Neural crest cell (in vitro differentiated cells): ENCODE measurements around the gene MEPCE. TPM values are rescaled to one million over a fixed set of nuclear protein-coding genes. Genes with fewer than 3 reads are reported as not detected.

Source experiments
- DNase-seq: peaks from one replicate; pipeline ENCODE4 v3.0.0; 2021; ENCODE audit warnings: low read depth, mixed read lengths, low spot score
- H3K27ac Mint-ChIP-seq: one replicate; pipeline ENCODE4 v1.8.0; 2021; ENCODE audit warnings: mild to moderate bottlenecking, mixed read lengths; ENCODE audit not compliant: unreplicated experiment
- H3K27me3 Mint-ChIP-seq: 2 replicates; pipeline ENCODE4 v1.8.0; 2021; ENCODE audit warnings: low read depth, mild to moderate bottlenecking, mixed read lengths
- H3K36me3 Mint-ChIP-seq: 2 replicates; pipeline ENCODE4 v1.8.0; 2021; ENCODE audit warnings: low read depth, mild to moderate bottlenecking, mixed read lengths
- H3K4me1 Mint-ChIP-seq: 2 replicates; pipeline ENCODE4 v1.8.0; 2021; ENCODE audit warnings: mixed read lengths
- H3K4me3 Mint-ChIP-seq: one replicate; pipeline ENCODE4 v1.8.0; 2021; ENCODE audit warnings: mild to moderate bottlenecking, mixed read lengths
- H3K9me3 Mint-ChIP-seq: 2 replicates; pipeline ENCODE4 v1.8.0; 2021; ENCODE audit warnings: mixed read lengths
- total RNA-seq: library from RNA; stranded (reverse); gene quantifications from 2 replicates; pipeline ENCODE4 v1.2.1, GENCODE V29; 2021
- TF ChIP-seq, protein P1 (sequence below): fragments of 200-600 bp; sonication (generic); conservative IDR thresholded peaks from 2 replicates; pipeline ENCODE4 v1.5.0; 2021; ENCODE audit warnings: antibody characterized with exemption, mild to moderate bottlenecking

Gene MEPCE
- total RNA-seq, 1 donor from 2014 or later, result 49.8 TPM

DNA sequence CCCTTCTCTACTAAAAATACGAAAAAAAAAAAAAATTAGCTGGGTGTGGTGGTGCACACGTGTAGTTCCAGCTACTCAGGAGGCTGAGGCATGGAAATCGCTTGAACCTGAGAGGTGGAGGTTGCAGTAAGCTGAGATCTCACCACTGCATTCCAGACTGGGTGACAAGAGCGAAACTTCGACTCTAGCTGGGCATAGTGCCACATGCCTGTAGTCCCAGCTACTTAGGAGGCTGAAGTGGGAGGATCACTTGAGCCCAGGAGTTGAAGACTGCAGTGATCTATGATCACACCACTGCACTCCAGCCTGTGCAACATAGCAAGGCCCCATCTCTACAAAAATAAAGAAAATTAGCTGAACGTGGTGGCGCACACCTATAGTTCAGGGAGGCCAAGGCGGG is 35.7 kb downstream of the MEPCE start:
- Mint-ChIP-seq H3K27ac (no peak overlapping the region), H3K4me1 (peaks cover 8% of the 10 kb centered on the region), H3K4me3 (no peak overlapping the region), H3K36me3 (no peaks in the 10 kb centered on the region), H3K27me3 (no peaks in the 10 kb centered on the region), H3K9me3 (no peaks in the 10 kb centered on the region)
- no peak for DNase-seq
- TF ChIP-seq, protein P1, sequence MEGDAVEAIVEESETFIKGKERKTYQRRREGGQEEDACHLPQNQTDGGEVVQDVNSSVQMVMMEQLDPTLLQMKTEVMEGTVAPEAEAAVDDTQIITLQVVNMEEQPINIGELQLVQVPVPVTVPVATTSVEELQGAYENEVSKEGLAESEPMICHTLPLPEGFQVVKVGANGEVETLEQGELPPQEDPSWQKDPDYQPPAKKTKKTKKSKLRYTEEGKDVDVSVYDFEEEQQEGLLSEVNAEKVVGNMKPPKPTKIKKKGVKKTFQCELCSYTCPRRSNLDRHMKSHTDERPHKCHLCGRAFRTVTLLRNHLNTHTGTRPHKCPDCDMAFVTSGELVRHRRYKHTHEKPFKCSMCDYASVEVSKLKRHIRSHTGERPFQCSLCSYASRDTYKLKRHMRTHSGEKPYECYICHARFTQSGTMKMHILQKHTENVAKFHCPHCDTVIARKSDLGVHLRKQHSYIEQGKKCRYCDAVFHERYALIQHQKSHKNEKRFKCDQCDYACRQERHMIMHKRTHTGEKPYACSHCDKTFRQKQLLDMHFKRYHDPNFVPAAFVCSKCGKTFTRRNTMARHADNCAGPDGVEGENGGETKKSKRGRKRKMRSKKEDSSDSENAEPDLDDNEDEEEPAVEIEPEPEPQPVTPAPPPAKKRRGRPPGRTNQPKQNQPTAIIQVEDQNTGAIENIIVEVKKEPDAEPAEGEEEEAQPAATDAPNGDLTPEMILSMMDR, result no peak

DNA sequence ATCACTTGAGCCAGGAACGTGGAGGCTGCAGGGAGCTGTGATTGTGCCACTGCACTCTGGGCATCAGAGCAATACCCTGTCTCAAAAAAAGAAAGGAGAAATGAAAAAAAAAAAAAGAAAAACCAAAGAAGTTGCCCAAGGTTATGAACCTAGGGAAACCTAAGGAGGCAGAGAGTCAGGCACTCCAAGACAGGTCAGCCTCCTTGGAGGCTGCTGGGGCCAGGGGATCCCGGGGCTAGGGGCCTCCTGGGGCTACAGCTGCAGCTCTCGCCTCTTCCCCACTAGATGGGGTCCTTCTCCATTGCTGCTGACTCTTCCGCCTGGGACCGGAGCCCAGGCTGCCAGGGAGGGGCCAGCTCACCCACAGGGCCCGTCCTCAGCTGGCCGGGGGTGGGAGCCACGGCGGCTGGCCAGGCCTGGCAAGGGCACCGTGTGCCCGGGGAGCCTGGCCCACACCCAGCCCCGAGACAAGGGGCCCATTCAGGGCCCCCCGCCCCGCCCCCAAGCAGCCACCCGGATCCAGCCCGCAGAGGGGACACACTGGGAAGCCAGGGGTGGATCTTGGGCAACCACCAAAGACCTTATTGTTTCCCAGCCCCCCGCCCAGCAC is 36.2 kb downstream of the MEPCE start:
- Mint-ChIP-seq H3K36me3 (no peaks in the 10 kb centered on the region), H3K27me3 (no peaks in the 10 kb centered on the region), H3K4me3 (no peak overlapping the region), H3K4me1 (peaks cover 8% of the 10 kb centered on the region), H3K9me3 (no peaks in the 10 kb centered on the region), H3K27ac (no peak overlapping the region)
- DNase-seq, result no peak
- TF ChIP-seq, protein P1, result peak; percentile 58

DNA sequence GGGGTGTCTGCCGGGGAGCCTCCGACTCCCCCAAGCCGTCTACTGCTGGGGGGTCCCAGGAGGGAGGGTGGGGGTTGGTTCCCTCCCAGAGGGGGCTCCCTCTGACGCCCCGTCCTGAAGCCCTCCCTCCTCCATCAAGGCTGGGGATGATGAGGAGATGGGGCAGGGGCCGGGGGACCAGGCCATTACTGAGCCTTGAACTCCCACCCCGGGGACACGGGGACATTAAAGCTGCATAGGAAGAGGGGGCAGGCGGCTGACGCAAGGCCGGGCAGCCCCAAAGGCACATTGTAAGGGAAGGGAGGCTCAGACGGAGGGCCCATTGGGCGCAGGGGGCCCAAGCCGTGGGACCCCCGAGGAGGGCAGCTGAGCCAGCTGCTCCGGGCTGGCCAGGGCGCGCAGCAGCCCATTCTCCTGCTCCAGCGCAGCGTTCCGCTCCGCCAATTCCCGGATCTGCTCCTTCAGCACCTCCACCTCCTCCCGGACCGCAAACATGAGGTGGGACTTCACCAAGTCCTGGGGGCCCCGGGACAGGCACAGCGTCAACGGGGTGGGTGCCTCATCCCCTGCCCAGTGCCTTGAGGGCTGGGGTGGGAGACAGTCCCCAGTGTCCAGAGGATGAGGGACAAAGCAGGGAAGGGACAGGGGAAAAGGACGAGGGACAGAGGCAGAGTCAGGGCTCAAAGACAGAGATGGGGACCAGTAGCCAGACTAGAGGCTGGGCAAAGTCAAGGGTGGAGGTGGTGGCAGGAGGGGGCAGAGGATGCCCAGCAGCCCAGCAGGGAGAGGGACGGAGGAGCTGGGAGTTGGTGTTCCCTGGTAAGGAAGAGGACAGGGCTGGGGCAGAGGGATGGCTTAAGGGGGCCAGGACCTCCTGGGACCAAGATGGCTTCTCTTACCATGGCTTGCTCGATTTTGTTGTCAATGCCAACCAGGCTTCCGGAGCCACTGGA is 37.3 kb downstream of the MEPCE start:
- H3K4me3 Mint-ChIP-seq, result no peak overlapping the region
- no peaks in the 10 kb centered on the region for H3K27me3 Mint-ChIP-seq
- H3K36me3 Mint-ChIP-seq, result no peaks in the 10 kb centered on the region
- DNase-seq, result no peak
- TF ChIP-seq, protein P1, result no peak
- H3K4me1 Mint-ChIP-seq, result peaks cover 8% of the 10 kb centered on the region
- no peaks in the 10 kb centered on the region for H3K9me3 Mint-ChIP-seq
- no peak overlapping the region for H3K27ac Mint-ChIP-seq

DNA sequence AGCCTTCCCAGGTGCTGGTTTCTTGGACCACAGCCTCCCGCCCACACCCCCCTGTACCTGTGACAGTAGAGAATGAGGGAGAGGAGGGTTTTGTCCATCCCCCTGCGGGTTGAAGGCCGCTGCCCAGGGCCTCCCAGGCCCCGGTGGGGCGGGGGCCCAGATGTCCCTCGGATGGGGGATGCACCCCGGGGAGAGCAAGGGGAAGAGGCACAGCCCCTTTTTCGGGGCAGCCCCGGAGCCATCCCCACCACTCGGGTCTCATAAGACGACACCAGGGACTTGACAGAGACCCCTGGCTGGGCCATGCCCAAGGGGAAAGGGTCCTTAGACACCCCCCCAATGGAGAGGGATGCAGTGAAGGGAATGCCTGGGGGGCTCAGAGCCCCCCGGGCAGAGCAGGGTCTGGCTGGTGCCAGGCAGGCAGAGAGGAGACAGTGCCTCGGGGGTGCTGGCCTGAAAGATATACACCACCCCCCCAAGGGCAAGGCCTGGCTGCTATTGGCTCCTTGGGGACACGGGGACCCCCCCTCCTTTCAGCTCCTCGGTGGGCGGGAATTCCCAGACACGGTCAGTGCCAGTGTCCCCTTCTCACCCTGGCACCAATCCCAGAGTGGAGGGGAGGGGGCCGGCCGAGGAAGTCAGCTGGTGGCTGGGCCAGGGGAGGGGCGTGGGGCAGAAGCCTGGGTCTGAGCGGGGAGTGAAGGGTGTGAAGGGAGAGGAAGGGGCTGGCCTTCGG is 38.2 kb downstream of the MEPCE start:
- Mint-ChIP-seq H3K9me3 (no peaks in the 10 kb centered on the region), H3K4me1 (peaks cover 8% of the 10 kb centered on the region), H3K36me3 (no peaks in the 10 kb centered on the region), H3K27me3 (no peaks in the 10 kb centered on the region), H3K27ac (no peak overlapping the region), H3K4me3 (no peak overlapping the region)
- TF ChIP-seq, protein P1, result no peak
- no peak for DNase-seq

DNA sequence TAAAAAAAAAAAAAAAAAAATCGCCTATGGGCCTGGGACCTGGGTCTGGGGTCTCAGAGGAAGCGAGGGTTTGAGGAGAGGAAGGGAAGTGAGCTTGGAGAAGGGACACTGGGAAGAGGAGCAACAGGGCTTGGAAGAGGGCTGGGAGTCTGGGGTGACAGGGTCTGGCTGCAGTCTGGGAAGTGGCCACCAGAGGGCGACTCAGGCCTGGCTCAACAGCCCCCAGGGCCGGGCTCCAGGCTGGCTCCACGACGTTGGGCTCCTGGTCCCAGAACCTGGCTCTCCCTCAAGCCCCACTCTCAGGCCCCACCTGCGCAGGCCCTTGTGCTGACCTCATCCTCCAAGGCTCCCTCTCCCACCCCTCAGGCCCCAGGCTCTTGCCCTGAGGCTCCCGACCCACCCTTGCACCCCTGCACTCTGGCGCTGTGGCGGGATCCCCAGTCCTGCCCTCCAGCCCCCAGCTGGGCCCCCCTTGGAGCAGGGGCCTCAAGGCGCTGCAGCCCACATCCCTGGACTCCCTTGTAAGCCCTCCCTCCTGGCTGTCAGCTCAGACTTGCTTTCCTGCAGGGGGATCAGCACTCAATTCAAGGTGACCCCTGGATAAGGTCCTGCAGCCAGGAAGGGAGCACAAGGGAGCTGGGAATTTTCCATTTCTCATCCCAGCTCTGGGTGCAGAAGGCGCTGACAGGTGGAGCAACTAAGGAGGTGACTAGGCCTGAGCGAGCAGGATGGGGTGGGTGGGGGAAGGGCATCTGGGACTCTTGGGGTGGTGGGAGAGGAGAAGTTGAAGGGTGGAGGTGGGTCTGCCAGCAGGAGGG is 39.8 kb downstream of the MEPCE start:
- Mint-ChIP-seq H3K4me3 (no peak overlapping the region), H3K4me1 (peaks cover 12% of the 10 kb centered on the region), H3K9me3 (no peaks in the 10 kb centered on the region), H3K27ac (no peak overlapping the region), H3K27me3 (no peaks in the 10 kb centered on the region), H3K36me3 (no peaks in the 10 kb centered on the region)
- peak; percentile 97 for DNase-seq
- TF ChIP-seq, protein P1, result peak; percentile 91
